Smooth muscle cell of the brain vasculature (primary cell): Measurements from ENCODE around the gene SH3PXD2A.
"Not testable (repeated sequence)": the region's sequence is repeated elsewhere in the genome, so short reads cannot be mapped to it uniquely, and the experiment has no call there.

Experiments
- DNase-seq: peaks from one replicate; pipeline ENCODE4 v3.0.0-alpha.2; 2012; ENCODE audit warnings: low read depth, low spot score

SH3PXD2A gene

DNA sequence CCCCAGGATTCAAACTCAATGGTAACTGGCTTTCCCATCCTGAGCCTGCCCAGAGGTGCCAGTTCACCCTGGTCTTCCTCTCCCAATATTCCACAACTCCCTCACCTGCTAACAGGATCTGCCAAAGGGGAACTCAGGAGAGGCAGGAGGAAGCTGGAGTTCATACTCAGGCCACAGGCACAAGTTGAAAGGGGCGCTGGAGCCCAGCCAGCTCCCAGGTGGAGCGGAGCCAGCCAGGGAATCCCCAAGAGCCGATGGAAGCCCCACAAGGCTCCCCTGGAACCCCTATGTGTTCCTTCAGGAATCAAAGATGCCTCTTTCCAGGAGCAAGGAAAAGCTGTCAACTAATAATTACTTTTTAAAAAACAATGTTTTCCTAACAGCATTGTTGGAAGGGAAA lies 63.5 kb downstream of the SH3PXD2A start:
- no peak for DNase-seq

DNA sequence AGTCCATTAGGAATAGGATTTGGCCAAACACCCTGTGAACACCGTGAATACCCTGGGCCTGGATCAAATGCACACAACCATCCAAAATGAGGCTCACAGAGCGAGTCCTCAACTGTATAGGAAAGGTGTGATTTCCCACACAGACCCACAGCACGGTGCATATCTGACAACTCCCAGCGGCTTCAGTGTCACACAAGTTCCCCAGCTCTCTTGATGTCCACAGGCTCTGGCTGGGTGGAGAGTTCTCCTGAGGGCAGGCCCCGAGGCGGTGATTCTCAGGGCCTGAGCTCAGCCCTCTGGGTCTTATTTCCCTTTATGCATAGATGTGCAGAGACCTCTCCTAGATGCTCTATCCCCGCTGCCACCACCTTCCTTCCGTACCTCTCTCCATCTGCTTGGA lies 64.1 kb downstream of the SH3PXD2A start:
- DNase-seq, result no peak

DNA sequence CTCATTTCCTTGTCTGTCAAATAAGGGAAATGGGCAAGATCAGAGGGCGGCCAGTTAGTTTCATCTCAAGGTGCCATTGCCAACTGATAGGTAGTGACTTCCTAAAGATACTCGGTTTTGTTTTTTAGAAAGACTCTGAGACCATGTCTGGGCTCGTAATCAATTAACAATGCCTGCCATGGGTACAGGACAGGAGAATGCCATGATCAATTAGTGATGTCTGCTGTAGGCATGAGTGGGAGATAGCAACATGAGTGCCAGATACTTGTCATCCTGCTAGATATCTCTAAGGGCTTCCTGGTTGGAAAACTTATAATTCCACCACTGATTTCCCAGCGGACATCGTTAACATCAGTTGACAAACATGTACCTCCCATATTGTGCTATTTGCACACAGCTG lies 64.8 kb downstream of the SH3PXD2A start:
- no peak for DNase-seq

DNA sequence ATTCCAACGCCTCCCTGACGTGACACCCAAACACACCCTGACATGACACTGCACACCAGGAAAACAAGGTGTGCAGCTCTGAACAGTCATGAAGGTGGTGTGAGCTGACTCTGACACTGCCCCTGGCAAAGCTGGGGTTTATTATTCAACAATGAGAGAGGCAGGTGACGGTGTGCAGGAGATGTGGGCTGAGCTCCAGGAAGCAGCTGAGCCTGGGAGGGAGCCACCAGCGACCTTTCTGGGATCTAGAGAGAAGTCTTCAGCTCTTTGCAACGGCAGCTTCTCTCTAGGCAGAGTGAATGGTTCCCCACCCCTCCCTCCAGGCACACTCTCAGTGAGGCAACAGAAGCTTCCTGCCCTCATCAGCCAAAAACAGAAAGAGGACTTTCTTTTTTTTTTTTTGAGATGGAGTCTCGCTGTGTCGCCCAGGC lies 65.6 kb downstream of the SH3PXD2A start:
- no peak for DNase-seq

DNA sequence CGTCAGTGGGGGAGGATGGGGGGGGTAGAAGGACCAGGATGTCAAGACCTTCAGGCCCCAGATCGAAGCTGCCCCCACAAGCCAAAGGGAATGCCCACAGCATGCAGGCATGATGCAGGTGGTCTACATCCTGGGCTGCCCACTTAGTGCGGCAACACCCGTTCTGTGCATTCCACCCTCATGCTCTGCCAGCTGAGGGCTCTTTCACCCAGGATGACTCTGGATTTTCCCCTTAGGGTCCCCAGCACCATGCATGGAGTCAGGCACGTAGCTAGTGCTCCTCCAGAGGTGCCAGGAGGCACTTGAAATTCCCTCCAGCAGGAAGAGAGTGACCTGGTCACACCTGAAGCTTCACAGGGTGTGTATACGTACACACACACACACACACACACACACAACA lies 66.2 kb downstream of the SH3PXD2A start:
- DNase-seq, result no peak

DNA sequence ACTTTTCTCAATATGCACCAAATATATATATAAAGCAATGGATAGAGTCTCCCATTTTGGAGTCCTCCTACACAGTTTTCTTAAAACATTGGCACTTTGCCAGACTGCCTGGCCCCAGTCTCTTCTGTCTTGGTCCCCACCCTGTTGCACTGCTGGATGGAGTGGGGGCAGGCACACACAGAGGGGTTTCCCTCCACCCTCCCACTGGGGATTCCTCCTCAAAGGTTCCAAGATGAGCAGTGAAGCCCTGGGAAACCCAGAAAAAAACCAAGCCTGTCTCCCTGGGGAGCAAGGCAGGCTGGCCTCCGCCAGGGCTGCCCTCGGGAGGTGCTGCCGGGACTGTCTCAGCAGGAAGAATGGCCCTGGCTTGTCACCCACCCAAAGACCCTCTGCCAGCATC lies 68.0 kb downstream of the SH3PXD2A start:
- no peak for DNase-seq

DNA sequence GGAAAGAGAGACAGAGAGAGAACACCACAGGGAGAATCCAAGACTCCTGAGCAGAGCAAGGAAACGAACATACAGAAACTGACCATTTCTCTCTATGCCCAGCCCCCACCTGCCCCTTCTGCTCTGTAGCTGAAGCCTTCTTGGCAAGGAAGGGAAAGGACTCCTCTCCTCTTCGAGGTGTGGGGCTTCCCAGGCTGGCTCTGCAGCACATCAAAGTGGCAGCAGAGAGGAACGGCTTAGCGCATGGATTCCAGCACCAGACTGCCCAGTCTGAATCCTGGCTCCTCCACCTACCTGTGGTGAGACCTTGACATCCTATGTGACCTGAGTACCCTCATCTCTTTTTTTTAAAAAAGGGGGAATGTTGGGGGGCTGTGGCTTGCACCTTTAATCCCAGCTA lies 69.4 kb downstream of the SH3PXD2A start:
- DNase-seq, result no peak

DNA sequence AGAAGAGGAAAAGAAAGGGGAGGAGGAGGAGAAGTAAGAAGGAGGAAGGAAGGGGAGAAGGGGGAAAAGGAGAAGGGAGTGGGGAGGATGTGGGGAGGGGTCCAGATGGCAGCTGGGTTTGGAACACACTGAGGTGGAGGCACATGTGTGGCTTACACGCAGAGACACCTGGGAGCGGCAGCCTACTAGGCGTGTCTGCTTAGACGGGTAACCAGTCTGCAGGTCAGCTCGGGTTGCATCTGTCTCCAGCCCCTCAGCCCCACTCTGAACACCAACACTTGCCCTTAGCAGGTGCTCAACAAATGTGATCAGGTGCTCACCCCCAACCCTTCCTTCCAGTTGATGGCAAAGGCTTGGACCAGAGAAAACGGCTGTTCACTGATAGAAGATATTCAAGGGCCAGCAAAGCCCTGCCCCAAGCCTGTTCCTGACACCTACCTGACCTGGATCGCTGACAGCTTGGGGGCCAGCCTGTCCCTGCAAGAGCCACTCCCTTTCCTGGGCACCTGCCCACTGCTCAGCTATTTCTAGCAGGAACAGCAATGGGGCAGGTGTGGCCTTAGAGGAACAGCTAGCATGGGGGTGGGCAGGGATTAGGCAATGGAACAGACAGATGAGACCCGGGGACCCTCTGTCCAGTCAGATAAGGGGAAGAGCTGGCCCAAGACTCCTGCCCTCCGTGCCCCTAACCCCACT lies 70.5 kb downstream of the SH3PXD2A start:
- DNase-seq, result no peak

DNA sequence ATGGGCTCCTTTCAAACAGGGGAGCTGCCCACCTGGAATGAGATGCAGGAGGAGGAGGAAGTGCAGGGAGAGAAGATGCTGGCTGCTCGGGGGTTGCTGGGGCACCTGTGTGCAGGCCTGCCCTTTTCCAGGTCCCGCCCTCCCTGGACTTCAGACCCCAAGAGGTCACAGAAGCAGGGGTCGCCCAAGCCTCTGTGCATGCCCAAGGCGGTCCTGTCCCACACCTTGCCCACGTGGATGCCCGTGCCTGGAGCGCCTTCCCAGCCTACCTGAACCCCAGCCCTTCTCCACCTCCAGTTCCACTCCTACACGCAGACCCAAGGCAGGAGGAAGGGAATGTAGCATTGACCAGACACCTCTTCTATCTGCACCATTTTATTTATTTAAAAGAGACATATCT lies 71.3 kb downstream of the SH3PXD2A start:
- no peak for DNase-seq

DNA sequence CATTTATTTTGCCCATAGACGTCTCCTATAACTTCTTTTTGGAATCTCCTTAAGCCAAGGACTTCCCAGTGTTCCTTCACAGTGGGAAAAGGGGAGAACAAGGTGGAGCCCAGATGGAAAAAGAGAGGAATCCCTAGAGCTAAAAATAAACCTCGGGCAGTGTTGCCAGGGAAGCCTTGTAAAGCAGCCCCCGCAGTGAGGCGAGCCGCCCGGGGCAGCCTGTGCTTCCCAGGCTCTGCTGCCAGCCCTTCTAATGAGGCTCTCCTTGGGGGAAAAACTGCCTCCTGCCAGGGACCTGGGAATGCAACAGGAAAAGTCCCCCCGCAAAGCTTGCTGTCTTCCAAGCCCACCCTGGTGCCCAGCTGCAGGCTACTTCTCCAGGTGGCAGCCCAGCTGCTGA lies 71.7 kb downstream of the SH3PXD2A start:
- DNase-seq, result no peak

DNA sequence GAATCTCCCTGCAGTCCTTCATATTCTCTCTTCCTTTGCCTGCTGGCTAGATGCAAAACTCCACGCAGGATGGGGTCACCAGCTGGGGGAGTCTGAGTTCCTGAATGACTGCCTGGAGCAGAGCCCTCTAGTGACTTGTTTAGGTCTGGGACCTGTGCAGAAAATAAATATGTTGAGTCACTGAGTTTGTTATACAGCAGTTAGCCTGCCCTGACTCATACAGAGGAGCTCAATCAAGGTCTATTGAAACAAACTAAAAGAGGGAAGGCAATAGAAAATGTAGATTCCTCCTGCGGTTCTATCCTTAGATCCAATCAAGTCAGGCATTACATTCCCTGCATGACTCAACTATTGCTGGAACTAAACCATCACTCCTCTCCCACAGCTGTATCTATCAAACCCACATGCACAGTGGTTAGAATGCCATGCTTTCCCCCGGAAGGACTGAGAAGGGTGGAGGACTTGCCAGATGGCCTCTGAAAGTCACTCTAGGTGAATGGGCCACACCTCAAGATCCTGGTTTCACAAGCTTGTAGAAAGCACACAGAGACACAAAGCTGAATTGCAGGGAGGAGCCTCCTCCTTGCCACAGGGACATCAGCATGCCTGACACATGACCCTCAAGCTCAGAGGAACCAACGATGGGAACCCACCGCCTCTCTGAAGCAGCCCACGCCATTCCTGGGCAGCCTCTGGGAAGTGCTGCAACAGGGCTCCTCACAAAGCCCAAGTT lies 73.9 kb downstream of the SH3PXD2A start:
- no peak for DNase-seq

DNA sequence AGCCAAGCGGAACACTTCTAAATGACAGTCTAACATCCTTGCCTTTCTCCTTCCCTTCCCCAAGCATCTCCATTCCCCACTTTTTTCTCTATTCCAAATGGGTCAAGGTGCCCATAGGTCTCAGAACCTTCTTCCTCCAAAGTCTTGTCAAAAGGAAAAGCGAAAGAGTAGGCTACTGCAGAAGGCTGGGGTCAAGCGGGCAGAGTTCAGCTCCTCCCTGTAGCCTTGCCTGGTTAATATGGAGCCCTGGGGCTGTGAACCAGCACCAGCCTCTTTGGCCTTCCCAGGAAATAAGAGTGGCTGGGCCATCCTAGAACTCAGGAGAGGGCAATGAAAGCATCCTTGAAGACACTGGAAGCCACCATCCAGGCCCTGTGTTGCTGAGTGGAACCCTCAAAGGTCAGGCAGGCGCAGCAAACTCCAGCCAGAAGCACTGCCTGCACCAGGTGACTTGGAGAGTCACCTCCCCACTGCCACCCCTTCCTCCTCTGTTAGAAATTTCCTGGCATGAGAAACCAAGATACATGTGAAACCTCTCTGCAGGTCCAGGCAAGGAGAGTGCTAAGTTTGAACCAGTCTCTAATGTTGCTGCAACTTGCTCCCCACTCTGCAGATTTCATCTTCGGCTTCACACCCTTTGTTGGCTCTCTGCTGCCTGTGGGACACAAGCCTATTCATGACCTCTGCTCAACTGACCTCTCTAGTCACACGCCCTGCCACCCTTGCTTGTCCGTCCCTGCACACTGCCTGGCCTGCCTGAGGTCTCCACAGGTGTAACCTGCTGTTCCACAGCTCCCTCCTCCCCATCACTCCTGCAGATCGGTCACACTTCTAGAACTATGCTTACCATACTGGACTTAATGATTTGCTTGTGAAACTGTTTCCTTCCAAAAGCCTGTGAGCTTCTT lies 74.9 kb downstream of the SH3PXD2A start:
- DNase-seq, result no peak

DNA sequence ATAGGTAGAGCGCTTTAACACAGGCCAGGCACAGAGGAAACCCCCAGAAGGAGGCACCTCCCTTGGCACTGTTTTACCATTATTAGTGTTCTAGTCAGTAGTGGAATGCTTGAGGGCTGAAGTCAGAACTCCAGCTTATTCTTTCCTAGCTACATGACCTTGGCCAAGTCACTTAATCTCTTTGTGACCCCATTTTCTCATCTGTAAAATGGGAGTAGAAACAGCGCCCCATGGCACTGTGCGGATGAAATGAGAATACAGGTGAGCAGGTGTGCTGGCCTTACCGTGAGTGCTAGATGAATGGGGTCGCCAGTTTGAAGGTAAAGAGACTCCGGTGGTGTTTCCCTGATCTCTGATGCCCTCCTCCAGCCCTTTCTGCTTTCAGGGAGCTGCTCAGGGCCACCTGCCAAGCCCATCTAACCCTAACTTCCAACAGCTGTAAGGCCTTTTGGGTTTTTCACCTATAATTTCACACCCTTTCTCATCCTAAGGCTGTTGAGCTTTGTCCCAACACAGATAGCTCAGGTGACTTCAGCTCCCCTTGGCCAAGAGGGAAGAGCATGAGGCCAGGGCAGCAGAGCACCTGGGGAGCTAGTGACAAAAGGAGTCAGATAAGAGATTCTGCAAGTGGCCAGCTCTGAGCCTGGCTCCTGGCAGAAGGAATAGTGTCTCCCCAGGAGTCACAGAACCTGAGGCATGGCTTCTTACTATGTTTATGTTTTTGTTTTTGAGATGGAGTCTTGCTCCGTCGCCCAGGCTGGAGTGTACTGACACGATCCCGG lies 76.8 kb downstream of the SH3PXD2A start:
- no peak for DNase-seq

DNA sequence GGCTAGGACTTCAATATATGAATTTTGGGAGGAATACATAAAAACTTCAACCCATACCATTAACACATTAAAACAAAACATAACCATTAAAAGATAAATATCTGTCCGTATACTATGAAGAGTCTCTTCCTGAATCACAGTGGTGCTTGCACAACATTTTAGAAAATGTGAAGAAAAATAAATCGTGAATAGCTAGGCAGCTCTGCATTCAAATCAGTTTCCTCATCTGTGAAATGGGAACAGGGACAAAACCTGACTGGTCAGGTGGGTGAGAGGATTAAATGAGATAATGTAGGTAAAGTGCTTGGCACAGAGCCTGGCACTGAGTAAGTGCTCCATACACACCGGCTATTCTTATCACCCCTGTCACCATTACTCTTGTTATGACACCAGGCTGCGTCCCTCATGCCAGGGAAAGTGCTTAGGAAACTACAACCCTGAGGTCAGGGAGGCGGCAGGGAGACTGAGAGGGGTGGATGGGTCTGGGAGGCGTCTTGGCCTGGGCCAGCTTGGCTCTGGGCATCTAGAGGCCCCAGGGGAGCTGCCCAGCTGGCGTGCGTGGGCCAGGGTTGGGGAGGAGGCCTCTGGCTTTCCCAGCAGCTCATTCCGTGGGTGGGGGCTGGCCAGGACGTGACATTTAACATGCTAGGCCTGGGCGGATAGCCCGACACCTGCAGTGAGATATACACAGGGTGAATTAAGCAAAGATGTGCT lies 78.3 kb downstream of the SH3PXD2A start:
- DNase-seq, result no peak

DNA sequence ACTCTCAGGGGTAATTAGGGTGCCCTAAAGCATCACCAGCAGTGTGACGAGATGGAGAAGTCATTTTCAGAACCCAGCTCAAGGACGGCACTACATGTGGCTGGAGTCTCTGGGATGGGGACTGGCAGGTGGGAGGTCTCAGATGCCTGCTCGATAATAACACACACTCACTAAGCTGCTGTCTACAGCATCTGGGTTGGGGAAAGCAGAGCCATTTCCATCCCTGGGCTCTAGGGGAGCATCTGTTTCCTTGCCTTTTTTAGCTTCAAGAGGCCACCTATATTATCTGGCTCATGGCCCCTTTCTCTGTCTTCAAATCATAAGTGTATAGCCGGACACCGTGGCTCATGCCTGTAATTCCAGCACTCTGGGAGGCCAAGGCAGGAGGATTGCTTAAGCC lies 79.6 kb downstream of the SH3PXD2A start:
- DNase-seq, result no peak

DNA sequence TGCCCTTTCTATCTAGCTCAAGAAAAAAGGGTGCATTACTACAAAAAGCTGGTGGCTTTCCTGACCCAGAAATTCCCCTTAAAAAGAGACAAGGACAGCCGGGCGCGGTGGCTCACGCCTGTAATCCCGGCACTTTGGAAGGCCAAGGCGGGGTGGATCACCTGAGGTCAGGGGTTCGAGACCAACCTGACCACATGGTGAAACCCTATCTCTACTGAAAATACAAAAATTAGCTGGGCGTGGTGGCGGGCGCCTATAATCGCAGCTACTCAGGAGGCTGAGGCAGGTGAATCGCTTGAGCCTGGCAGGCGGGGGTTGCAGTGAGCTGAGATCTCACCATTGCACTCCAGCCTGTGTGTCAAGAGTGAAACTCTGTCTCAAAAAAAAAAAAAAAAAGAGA lies 82.5 kb downstream of the SH3PXD2A start:
- not testable (repeated sequence) for DNase-seq

DNA sequence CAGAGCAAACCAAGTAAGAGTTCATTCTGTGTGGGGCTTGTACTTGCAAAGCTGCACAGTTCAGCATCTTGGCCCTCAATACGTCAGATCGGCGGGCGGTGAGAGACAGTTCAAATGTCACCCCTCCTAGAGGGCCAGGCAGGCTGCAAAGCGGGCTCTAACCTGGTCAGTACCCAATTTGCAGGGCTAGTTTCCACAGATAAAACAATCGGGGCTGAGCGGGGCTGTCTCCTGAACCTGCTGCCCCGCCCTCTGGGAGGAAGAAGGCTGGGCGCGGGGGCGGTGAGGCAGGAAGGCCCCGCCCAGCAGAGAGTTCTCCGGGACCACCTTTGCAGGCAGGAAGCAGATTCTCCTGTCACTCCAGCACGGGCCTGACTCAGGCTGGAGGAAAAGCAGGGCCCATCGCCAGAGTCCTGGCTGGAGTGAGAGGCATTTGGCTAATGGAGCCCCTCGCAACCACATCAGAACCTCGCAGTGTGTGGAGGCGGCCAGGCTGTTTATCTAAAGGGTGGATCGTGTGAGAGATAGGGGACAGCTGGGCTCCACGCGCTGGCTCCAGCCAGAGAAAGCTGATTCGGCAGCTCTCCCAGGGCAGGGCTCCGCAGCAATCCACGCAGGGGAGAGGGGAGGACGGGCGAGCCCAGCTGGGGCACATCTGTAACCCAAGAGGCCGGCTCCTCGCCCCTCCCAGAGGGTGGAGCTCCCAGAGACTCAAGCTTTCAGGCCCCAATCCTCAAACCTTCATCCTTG lies 83.1 kb downstream of the SH3PXD2A start:
- peak; percentile 40 for DNase-seq

DNA sequence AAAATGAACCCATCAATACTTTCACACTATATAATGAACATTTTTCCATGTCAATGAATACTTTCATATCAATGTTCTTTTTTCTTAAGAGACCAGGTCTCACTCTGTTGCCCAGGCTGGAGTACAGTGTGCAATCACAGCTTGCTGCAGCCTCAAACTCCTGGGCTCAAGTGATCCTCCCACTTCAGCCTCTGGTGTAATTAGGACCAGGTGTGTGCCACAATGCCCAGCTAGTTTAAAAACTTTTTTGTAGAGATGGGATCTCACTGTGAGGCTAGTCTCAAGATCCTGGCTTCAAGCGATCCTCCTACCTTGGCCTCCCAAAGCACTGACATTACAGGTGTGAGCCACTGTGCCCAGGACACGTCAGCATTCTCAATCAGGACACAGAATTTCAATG lies 85.2 kb downstream of the SH3PXD2A start:
- DNase-seq, result no peak

DNA sequence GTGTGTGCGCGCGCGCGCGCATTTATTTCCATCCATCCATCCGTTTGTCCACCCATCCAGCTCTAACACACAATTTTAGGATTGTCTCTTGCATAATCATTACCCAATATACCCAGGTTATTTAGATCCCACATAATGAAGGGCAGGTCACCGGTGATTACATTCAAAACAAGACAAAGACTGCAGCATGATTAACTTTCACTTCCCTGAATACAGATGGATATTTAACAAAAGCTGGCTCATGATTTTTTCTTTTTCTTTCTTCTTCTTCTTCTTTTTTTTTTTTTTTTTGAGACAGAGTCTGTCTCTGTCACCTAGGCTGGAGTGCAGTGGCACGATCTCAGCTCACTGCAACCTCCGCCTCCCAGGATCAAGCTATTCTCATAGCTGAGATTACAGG lies 86.2 kb downstream of the SH3PXD2A start:
- DNase-seq, result no peak

DNA sequence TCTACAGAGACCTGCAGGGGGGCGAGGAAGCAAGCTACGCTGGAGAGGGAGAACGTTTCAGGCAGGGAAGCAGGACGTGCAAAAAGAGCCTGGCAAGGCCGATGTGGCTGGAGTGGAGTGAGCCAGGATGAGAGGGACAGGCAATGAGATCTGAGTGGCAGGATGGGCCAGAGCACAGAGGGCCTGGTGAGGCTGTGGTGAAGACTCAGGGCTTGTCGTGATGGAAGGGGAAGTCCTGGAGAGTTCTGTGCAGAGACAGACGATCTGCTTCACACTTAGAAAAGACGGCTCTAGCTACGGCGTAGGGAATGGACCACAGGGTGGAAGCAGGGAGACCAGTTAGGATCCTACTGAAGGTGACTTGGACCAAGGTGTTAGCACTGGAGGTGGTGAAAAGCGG lies 87.0 kb downstream of the SH3PXD2A start:
- no peak for DNase-seq
